Neural progenitor cell (in vitro differentiated cells): ENCODE results near the gene RAB35.

Source experiments
- EZH2 ChIP-seq: fragments of 200-600 bp; sonication (generic); IDR thresholded peaks from 2 replicates; pipeline ENCODE4 v1.6.1; 2017; ENCODE audit warnings: antibody characterized with exemption, mild to moderate bottlenecking, moderate library complexity
- TF ChIP-seq, protein P1 (sequence below): fragments of 200-600 bp; sonication (generic); IDR thresholded peaks from 2 replicates; pipeline ENCODE4 v1.5.1; 2017; ENCODE audit warnings: antibody characterized with exemption, mild to moderate bottlenecking

DNA sequence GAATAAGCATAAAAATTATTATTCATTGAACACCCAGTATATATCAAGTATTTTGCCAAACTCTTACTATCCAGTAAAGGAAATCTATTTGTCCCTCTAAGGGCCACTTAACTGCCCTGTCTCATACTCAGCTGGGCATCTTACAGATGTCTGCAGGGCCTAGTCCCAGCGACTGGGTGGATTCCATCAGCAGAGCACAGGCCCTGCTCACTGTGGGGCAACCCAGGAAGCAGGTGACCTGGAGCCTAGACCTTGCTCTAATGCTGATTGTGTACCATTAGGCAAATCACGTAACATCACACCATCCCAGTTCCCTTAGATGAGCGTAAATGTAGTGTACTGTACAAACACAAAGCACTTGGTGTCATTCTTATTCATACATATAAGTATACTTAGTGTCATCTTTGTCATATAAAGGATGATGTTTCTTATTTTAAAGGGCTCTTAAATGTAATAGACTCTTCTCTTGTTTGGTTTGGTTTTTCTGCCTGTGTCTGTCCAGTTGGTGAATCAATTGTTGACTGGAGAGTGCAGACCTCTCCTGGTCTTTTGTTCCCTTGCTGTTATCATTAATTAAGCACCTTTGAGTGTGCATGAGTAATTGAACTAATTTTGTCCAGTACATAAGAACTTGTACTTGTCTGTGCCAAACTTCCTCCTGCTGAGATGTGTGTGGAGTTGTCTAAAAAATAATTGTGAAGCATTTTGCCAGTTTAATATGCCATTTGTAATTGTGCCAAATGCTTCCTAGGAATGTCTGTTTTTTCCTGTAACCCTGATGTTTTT is 49.3 kb downstream of the RAB35 start:
- TF ChIP-seq, protein P1, sequence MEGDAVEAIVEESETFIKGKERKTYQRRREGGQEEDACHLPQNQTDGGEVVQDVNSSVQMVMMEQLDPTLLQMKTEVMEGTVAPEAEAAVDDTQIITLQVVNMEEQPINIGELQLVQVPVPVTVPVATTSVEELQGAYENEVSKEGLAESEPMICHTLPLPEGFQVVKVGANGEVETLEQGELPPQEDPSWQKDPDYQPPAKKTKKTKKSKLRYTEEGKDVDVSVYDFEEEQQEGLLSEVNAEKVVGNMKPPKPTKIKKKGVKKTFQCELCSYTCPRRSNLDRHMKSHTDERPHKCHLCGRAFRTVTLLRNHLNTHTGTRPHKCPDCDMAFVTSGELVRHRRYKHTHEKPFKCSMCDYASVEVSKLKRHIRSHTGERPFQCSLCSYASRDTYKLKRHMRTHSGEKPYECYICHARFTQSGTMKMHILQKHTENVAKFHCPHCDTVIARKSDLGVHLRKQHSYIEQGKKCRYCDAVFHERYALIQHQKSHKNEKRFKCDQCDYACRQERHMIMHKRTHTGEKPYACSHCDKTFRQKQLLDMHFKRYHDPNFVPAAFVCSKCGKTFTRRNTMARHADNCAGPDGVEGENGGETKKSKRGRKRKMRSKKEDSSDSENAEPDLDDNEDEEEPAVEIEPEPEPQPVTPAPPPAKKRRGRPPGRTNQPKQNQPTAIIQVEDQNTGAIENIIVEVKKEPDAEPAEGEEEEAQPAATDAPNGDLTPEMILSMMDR: no peak
- no peak for TF ChIP-seq EZH2
